HG02970 (cell line): ENCODE data around the gene SSU72.
A peak's percentile ranks its signal among the peaks of the same experiment; 100 is the strongest.
"Not testable (repeated sequence)": the region's sequence is repeated elsewhere in the genome, so short reads cannot be mapped to it uniquely, and the experiment has no call there.

Experiments
- ATAC-seq: cut with Tn5 transposase; IDR thresholded peaks from one replicate; pipeline ENCODE4 v1.9.1; 2021; ENCODE audit warnings: mild to moderate bottlenecking, moderate library complexity, moderate number of reproducible peaks; ENCODE audit not compliant: unreplicated experiment, low FRiP score

SSU72 gene

GRCh38 chr1:1511533-1512285 is 63.0 kb downstream of the SSU72 start, which contains the start of gene ATAD3A:
TSS of gene ATAD3A (plus strand) at chr1:1512162. CDS start at chr1:1512269, 107 bp downstream.
- ATAC-seq = peak; percentile 90

GRCh38 chr1:1510912-1511532 is 63.6 kb downstream of the SSU72 start:
- no peak for ATAC-seq

GRCh38 chr1:1509465-1509850 is 65.2 kb downstream of the SSU72 start:
- ATAC-seq = not testable (repeated sequence)

GRCh38 chr1:1508775-1509464 is 65.7 kb downstream of the SSU72 start:
- not testable (repeated sequence) for ATAC-seq

- ATAC-seq = no peak
These were observed 67.4 kb downstream of the SSU72 start for GRCh38 chr1:1507305-1507704.

GRCh38 chr1:1505801-1506200 is 68.9 kb downstream of the SSU72 start:
- not testable (repeated sequence) for ATAC-seq

- ATAC-seq = not testable (repeated sequence)
These were observed 69.3 kb downstream of the SSU72 start for GRCh38 chr1:1505366-1505798.

- not testable (repeated sequence) for ATAC-seq
These were observed 69.8 kb downstream of the SSU72 start for GRCh38 chr1:1504777-1505365.

- ATAC-seq = not testable (repeated sequence)
These were observed 79.1 kb downstream of the SSU72 start for GRCh38 chr1:1495461-1495975.

- ATAC-seq = not testable (repeated sequence)
These were observed 80.4 kb downstream of the SSU72 start for GRCh38 chr1:1494311-1494710.
